SW480 (cell line): ENCODE results near the gene SHC3.

ENCODE experiments used
- DNase-seq: peaks from one replicate; pipeline ENCODE4 v3.0.0-alpha.2; 2016; ENCODE audit warnings: low spot score

SHC3 gene

DNA sequence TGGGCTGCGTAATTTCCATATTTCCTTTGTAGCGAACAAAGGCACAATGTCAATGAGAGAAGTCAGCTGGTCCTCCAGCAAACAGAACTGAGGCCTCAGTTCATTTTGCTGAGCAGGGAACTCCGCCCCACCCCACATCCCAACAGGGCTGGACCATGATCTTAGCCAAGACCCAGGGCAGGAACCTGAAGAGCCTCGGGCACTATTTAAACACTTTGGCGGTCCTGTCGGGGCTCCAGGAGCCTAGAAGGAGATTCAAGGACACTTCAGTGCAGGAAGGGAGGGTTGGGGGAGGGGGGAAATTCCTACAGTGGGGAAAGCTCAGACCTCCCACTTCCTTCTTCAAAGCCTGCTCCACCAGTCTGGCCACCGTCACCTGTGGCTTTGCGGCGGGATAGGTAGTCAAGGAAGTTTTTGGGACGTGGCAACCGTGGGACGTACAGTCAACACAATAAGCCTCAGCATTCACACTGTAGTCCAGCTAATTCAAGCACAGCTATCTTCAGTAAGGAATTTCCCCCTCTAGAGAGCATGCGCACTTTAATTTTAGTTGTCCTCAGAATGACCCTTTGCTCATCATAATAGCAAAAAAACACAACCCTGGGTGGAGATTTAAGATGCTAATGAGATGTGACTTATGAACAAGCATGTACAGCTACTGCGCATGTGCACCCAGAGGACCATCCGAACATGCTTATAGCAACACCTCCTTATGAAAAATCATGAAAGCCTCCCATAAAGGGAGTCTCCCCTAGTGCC, 156.4 kb downstream of the SHC3 start:
- DNase-seq: no peak

GRCh38 chr9:89021154-89021803, 157.3 kb downstream of the SHC3 start:
- DNase-seq: peak; percentile 56

GRCh38 chr9:89020754-89021153, 157.9 kb downstream of the SHC3 start:
- no peak for DNase-seq

DNA sequence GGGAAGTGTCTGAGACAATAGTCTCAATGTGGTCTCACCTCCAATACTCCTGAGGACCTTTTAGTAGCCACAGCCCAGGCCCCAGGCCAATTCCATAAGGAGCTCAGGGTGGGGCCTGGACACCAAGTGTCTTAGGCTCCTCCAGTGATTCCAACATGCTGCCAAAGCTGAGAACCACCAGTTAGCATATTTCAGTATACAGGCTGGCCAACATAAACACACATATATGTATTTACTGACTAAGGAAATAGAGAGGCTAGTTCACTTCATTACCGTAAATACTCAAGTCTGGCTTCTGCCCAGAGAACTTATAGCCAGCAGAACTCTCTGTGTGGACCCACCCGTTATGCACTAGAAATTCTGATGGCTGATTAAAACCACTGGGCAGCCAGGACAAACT, 163.3 kb downstream of the SHC3 start:
- DNase-seq: no peak

- no peak for DNase-seq
Observed at GRCh38 chr9:89014153-89014552, 164.5 kb downstream of the SHC3 start.

DNA sequence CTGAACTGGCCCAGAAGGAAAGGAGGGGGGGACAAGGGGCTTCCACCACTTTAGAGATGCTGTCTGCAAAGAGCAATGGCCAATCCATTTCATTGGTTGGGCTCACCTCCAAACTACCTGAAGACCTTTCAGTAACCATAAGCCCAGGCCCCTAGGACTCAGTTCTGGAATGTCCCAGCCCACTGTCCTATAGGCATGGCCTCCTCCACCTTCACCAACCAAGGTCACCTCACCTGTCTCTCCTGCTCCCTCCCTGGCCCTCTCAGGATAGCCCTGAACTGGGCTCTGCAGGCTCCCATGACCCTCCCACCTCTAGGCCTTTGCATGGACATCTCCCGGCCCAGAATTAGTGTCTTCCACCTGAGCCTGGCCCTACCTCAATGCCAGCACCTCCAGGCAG, 165.0 kb downstream of the SHC3 start:
- no peak for DNase-seq

GRCh38 chr9:89012294-89013042, 166.2 kb downstream of the SHC3 start:
- DNase-seq: no peak

DNA sequence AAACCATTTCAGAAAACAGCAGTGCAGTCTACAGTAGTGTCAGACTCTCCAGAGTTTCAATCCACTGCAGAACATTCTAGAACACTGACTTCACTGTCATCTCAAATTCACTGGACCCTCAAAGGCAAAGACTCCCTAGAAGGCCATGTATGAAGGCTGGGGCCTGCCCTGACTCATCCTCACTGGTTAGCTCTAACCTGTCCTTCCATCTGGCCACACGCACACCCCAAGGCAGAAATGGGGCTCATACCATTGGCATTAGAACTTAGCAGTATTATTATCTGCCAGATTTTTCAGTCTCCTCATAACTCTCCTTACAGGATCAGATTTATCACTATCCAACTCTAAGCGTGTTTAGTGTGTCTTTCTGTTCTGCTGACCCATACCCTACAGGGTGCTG, 166.9 kb downstream of the SHC3 start:
- no peak for DNase-seq

- DNase-seq: no peak
Observed at GRCh38 chr9:89010526-89011111, 168.0 kb downstream of the SHC3 start.

- no peak for DNase-seq
Observed at GRCh38 chr9:89010056-89010455, 168.6 kb downstream of the SHC3 start.

DNA sequence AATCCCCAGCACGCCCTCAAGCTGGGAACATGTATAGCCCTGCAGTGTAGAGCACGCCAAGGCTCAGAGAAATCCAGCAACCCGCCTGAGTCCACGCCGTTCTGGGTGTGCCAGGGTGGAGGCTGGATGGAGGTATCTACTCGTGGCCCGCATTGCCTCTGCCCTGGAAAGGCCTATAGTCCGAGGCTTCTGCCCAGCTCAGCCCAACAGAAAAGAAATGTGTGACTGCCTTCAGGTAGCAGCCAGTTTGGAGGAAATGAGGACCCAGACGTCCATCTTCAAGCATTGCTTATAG, 169.1 kb downstream of the SHC3 start:
- DNase-seq: no peak

DNA sequence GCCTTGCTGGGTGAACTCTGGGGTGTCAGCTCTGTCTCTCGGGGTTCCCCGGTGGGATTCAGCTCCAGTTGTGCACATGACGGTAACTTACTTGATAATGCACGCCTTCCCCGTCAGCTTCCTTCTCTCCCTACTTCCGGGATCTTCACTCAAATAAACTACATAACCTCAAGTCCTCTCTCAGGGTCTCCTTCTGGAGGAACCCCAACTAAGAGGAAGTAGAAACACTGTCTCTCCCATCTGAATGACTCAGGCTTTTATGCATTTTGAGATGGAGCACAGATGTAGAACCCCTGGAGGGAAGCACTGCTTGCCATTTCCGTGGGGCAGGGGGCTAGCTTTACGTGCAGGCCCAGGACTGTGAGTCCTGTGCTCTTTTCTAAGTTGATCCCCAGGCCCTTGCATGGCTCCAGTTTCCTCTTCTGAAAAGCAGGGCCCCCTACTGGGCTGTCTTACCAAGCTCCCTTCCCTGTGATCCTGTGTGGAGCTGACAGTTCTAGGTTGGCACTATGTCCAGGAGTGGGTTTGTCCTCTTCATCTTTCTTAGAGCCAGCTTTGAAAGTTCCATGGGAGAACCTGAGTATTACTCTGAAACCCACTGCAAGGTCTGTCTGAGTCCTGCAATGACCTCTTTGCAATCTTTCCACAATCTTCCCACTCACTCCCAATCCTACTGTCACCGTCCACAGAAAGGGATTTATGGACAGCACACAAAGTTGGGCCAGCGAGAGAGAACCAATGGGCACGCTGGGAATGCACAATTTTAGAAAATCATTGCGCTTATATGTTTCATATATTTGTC, 169.7 kb downstream of the SHC3 start:
- no peak for DNase-seq

GRCh38 chr9:89008055-89008743, 170.4 kb downstream of the SHC3 start:
- DNase-seq: no peak

DNA sequence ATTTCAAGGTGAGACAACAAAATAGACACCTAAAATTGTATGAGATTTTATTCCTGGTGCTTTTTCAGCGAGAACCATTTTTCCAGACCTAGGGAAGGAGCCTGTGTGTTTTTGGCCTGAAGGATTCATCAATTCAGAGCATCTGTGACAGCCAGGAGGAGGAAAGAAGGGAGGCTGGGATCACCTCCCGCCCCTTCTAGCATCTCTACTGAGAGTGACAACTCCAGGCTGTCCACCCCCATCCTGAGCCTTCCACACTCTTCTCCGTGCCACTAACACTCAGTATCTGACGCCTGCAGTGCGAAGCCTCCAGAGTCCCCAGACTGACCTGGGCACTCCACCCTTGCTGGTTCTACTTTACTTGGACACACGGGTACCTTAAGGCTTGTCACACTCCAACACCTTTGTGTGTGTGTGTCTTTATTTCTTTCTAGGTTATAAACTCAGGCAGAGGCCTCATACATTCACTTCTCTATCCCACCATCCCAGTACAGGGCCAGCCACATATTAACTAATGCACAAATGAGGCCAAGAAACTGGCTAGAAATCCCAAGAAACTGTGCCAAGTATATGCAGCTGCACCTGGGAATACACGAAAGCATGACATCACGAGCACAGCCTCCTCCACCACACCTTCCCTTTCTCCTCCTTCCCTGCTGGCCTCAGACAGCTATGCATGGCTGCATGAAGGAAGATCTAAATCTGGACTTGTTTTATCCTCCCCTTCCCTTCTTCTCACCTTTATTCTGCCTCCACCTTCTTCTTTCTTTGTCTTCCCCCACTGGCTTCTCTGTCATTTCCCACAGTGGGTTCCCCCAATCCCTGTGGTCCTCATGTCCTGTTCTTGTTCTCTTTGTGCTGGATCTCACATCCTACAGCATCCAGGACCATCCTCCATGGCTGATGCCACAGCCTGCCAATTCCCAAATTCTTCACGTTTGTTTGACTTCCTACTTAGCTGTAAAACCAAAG, 171.3 kb downstream of the SHC3 start:
- DNase-seq: no peak

DNA sequence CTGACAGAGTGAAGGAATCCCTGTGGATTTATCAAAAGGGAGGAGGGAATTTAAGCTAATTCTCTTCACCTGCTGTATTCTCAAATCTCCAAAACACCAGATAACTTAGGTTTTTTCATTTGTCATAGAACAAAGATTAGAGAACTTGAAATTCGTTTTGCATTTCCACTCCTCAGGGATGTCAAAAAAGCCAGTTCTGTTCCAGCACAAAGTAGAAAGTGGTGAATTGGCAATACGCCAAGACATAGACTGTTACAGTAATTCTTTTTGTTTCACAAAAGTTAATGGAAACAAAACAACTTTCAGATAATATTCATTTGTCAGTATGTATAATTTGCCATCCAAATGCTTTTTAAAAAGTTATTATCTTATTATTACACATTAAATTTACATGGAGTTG, 172.4 kb downstream of the SHC3 start:
- DNase-seq: no peak

GRCh38 chr9:89005323-89005722, 173.3 kb downstream of the SHC3 start:
- DNase-seq: no peak

- DNase-seq: no peak
Observed at GRCh38 chr9:89002987-89003386, 175.6 kb downstream of the SHC3 start.

DNA sequence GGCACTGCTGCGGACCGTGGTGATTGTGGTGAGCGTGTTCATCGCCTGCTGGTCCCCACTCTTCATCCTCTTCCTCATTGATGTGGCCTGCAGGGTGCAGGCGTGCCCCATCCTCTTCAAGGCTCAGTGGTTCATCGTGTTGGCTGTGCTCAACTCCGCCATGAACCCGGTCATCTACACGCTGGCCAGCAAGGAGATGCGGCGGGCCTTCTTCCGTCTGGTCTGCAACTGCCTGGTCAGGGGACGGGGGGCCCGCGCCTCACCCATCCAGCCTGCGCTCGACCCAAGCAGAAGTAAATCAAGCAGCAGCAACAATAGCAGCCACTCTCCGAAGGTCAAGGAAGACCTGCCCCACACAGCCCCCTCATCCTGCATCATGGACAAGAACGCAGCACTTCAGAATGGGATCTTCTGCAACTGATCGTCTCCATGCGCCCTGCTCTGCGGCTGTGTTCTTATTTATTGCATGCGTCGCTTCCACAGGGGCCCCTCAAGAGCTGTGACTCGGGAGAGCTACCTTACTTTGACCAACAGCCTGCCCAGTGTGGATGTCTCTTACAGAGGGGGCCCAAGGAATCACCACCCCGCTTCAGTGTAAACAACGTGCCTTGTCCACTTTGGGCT, 176.6 kb downstream of the SHC3 start:
- DNase-seq: no peak

DNA sequence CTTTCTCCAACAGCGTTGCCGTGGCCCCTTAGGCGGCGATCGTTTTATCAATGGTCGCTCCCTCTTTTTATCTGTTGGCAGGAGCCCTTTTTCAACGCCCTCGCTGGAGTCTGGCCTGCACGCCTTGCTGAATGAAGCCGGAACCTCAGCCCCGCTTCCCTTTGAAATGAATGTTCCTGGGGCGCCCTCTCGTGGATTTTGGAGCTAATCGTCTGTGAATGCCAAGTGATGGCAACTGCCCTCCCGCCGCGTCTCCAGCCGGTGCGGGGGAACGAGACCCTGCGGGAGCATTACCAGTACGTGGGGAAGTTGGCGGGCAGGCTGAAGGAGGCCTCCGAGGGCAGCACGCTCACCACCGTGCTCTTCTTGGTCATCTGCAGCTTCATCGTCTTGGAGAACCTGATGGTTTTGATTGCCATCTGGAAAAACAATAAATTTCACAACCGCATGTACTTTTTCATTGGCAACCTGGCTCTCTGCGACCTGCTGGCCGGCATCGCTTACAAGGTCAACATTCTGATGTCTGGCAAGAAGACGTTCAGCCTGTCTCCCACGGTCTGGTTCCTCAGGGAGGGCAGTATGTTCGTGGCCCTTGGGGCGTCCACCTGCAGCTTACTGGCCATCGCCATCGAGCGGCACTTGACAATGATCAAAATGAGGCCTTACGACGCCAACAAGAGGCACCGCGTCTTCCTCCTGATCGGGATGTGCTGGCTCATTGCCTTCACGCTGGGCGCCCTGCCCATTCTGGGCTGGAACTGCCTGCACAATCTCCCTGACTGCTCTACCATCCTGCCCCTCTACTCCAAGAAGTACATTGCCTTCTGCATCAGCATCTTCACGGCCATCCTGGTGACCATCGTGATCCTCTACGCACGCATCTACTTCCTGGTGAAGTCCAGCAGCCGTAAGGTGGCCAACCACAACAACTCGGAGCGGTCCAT, 177.4 kb downstream of the SHC3 start:
- DNase-seq: peak; percentile 70
